GM23338 (cell line): ENCODE measurements around the gene ZGPAT. TPM values are rescaled to one million over a fixed set of nuclear protein-coding genes. Genes with fewer than 3 reads are reported as not detected.

Experiments used
- ATAC-seq: fragments of 200-7000 bp; cut with Tn5 transposase; 3 replicates; pipeline ENCODE4 v1.9.1; 2020
- DNase-seq: peaks from one replicate; pipeline ENCODE4 v3.0.0-alpha.2; 2015; ENCODE audit warnings: low spot score
- H2AFZ ChIP-seq: fragments of 200-600 bp; sonication (generic); 2 replicates; pipeline ENCODE4 v1.8.0; 2016; ENCODE audit warnings: antibody characterized with exemption, mild to moderate bottlenecking, moderate library complexity
- H3F3A ChIP-seq: fragments of 200-600 bp; sonication (generic); replicated peaks from 2 replicates; pipeline ENCODE4 v1.8.0; 2017; ENCODE audit warnings: antibody characterized with exemption, mixed run types, low read depth
- H3K27ac ChIP-seq: fragments of 200-600 bp; sonication (generic); 2 replicates; pipeline ENCODE4 v1.6.1; 2016; ENCODE audit warnings: low read depth
- H3K27me3 ChIP-seq: fragments of 200-600 bp; sonication (generic); 2 replicates; pipeline ENCODE4 v1.8.0; 2016; ENCODE audit warnings: mild to moderate bottlenecking, mixed run types, moderate library complexity; ENCODE audit not compliant: insufficient read depth
- H3K36me3 ChIP-seq: fragments of 200-600 bp; sonication (generic); 2 replicates; pipeline ENCODE4 v1.8.0; 2016; ENCODE audit warnings: mild to moderate bottlenecking; ENCODE audit not compliant: insufficient read depth
- H3K4me1 ChIP-seq: fragments of 200-600 bp; sonication (generic); 2 replicates; pipeline ENCODE4 v1.8.0; 2016; ENCODE audit warnings: mild to moderate bottlenecking, moderate library complexity; ENCODE audit not compliant: insufficient read depth
- H3K4me2 ChIP-seq: fragments of 200-600 bp; sonication (generic); 2 replicates; pipeline ENCODE4 v1.7.1; 2017; ENCODE audit warnings: mixed run types
- H3K4me3 ChIP-seq: fragments of 200-600 bp; sonication (generic); 2 replicates; pipeline ENCODE4 v1.6.1; 2016; ENCODE audit warnings: mixed run types
- H3K79me2 ChIP-seq: fragments of 200-600 bp; sonication (generic); replicated peaks from 2 replicates; pipeline ENCODE4 v1.8.0; 2017; ENCODE audit warnings: mild to moderate bottlenecking; ENCODE audit not compliant: insufficient read depth
- H3K9me2 ChIP-seq: fragments of 200-600 bp; sonication (generic); 2 replicates; pipeline ENCODE4 v1.8.0; 2017; ENCODE audit not compliant: insufficient read depth
- H4K20me1 ChIP-seq: fragments of 200-600 bp; sonication (generic); replicated peaks from 2 replicates; pipeline ENCODE4 v1.8.0; 2017; ENCODE audit warnings: mild to moderate bottlenecking; ENCODE audit not compliant: insufficient read depth
- H3K27ac Mint-ChIP-seq: 2 replicates; pipeline ENCODE4 v1.8.0; 2020; ENCODE audit warnings: inconsistent platforms, mild to moderate bottlenecking, moderate library complexity, mixed read lengths
- H3K27me3 Mint-ChIP-seq: 3 replicates; pipeline ENCODE4 v1.8.0; 2022; ENCODE audit warnings: low read depth, mild to moderate bottlenecking, moderate library complexity, mixed read lengths, inconsistent platforms; ENCODE audit not compliant: insufficient read depth, poor library complexity
- H3K36me3 Mint-ChIP-seq: 3 replicates; pipeline ENCODE4 v1.8.0; 2021; ENCODE audit warnings: low read depth, mild to moderate bottlenecking, inconsistent platforms, moderate library complexity, mixed read lengths
- H3K4me1 Mint-ChIP-seq: 3 replicates; pipeline ENCODE4 v1.8.0; 2020; ENCODE audit warnings: mild to moderate bottlenecking, inconsistent platforms, mixed read lengths
- H3K4me3 Mint-ChIP-seq: 3 replicates; pipeline ENCODE4 v1.8.0; 2021; ENCODE audit warnings: moderate library complexity, mild to moderate bottlenecking, inconsistent platforms, mixed read lengths
- H3K9me3 Mint-ChIP-seq: 3 replicates; pipeline ENCODE4 v1.8.0; 2020; ENCODE audit warnings: moderate library complexity, mild to moderate bottlenecking, inconsistent platforms, mixed read lengths
- CREB1 ChIP-seq: fragments of 250-450 bp; sonication (Bioruptor Pico); IDR thresholded peaks from 2 replicates; pipeline ENCODE4 v1.5.0; 2020; ENCODE audit warnings: low read depth, mild to moderate bottlenecking, moderate library complexity
- EZH2 ChIP-seq: fragments of 200-600 bp; sonication (generic); IDR thresholded peaks from one replicate; pipeline ENCODE4 v1.8.0; 2017; ENCODE audit warnings: antibody characterized with exemption, mild to moderate bottlenecking, low read depth; ENCODE audit not compliant: unreplicated experiment
- EZH2phosphoT487 ChIP-seq: fragments of 200-600 bp; sonication (generic); IDR thresholded peaks from one replicate; pipeline ENCODE4 v1.8.1; 2018; ENCODE audit warnings: antibody characterized with exemption; ENCODE audit not compliant: unreplicated experiment
- JUNB ChIP-seq: IDR thresholded peaks from one replicate; pipeline ENCODE4 v1.6.1; 2016; ENCODE audit warnings: antibody characterized with exemption; ENCODE audit not compliant: unreplicated experiment
- POLR2AphosphoS5 ChIP-seq: IDR thresholded peaks from 2 replicates; pipeline ENCODE4 v1.6.1; 2016; ENCODE audit warnings: antibody characterized with exemption, low read depth
- ZNF114 ChIP-seq: fragments of 250-450 bp; sonication (Bioruptor Pico); IDR thresholded peaks from 2 replicates; pipeline ENCODE4 v1.5.0; 2020; ENCODE audit warnings: mild to moderate bottlenecking, moderate library complexity
- ZNF331 ChIP-seq: fragments of 250-450 bp; sonication (Bioruptor Pico); IDR thresholded peaks from 2 replicates; pipeline ENCODE4 v1.5.0; 2020; ENCODE audit warnings: low read depth, mild to moderate bottlenecking, moderate library complexity
- polyA plus RNA-seq: library from polyadenylated mRNA; unstranded; fragments of >200 nt; fragmentation: Nextera tagmentation; extraction: Ambion mirVana; gene quantifications from 2 replicates; pipeline ENCODE4 v1.2.1, GENCODE V29; 2016
- total RNA-seq: library from RNA; depleted of rRNA; stranded (reverse); fragments of >200 nt; shearing (Covaris generic); gene quantifications from 2 replicates; pipeline ENCODE4 v1.2.3, GENCODE V29; 2014
- TF ChIP-seq, protein P1 (sequence below): IDR thresholded peaks from 2 replicates; pipeline ENCODE4 v1.6.1; 2016; ENCODE audit warnings: antibody characterized with exemption
- TF ChIP-seq, protein P2 (sequence below): IDR thresholded peaks from one replicate; pipeline ENCODE4 v1.6.1; 2018; ENCODE audit warnings: antibody characterized with exemption; ENCODE audit not compliant: unreplicated experiment
- TF ChIP-seq, protein P3 (sequence below): fragments of 250-450 bp; sonication (Bioruptor Pico); IDR thresholded peaks from 2 replicates; pipeline ENCODE4 v1.5.0; 2020; ENCODE audit warnings: mild to moderate bottlenecking, moderate library complexity

Gene ZGPAT
- total and polyA plus RNA-seq, 2 experiments from 2014 or later: 25.0 to 39.2 TPM

DNA sequence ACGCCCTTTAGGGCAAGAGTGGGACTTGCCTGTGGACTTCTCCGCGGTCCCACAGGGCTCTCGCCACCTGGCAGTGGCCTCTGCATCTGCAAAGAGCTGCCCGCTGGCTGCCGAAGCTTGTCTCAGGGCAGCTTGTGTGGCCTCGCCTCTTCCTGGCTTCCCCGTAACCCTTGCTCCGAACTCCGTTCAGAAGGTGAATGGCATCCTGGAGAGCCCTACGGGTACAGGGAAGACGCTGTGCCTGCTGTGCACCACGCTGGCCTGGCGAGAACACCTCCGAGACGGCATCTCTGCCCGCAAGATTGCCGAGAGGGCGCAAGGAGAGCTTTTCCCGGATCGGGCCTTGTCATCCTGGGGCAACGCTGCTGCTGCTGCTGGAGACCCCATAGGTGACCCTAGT, 46.7 kb upstream of the ZGPAT start:
- H3K4me1 ChIP-seq: peaks cover 7% of the 10 kb centered on the region; the same call in 1 of the 2 replicates
- H3K36me3 Mint-ChIP-seq: peaks cover 34% of the 10 kb centered on the region

More for the DNA sequence above, 46.7 kb upstream of the ZGPAT start:
- H3K9me2 ChIP-seq: no peaks in the 10 kb centered on the region
- no peak for DNase-seq
- Mint-ChIP-seq H3K4me3 (no peak overlapping the region), H3K27ac (no peak overlapping the region), H3K27me3 (peaks cover 13% of the 10 kb centered on the region), H3K9me3 (no peaks in the 10 kb centered on the region), H3K4me1 (peaks cover 24% of the 10 kb centered on the region)
- H4K20me1 ChIP-seq: no peaks in the 10 kb centered on the region; the same call in 1 of the 2 replicates
- H3K27me3 ChIP-seq: no peaks in the 10 kb centered on the region
- H3K4me2 ChIP-seq: no peak overlapping the region
- peaks cover 8% of the 10 kb centered on the region for H3K79me2 ChIP-seq
- H3K36me3 ChIP-seq: no peaks in the 10 kb centered on the region
- H3K4me3 ChIP-seq: no peak overlapping the region
- H3F3A ChIP-seq: peaks cover 4% of the 10 kb centered on the region; the same call in 1 of the 2 replicates
- TF ChIP-seq JUNB (no peak), EZH2 (no peak), ZNF114 (CRISPR knock-in tag) (no peak), POLR2AphosphoS5 (no peak), EZH2phosphoT487 (no peak), ZNF331 (CRISPR knock-in tag) (no peak), CREB1 (CRISPR knock-in tag) (no peak)
- TF ChIP-seq, protein P1, sequence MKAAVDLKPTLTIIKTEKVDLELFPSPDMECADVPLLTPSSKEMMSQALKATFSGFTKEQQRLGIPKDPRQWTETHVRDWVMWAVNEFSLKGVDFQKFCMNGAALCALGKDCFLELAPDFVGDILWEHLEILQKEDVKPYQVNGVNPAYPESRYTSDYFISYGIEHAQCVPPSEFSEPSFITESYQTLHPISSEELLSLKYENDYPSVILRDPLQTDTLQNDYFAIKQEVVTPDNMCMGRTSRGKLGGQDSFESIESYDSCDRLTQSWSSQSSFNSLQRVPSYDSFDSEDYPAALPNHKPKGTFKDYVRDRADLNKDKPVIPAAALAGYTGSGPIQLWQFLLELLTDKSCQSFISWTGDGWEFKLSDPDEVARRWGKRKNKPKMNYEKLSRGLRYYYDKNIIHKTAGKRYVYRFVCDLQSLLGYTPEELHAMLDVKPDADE: no peak
- TF ChIP-seq, protein P2, sequence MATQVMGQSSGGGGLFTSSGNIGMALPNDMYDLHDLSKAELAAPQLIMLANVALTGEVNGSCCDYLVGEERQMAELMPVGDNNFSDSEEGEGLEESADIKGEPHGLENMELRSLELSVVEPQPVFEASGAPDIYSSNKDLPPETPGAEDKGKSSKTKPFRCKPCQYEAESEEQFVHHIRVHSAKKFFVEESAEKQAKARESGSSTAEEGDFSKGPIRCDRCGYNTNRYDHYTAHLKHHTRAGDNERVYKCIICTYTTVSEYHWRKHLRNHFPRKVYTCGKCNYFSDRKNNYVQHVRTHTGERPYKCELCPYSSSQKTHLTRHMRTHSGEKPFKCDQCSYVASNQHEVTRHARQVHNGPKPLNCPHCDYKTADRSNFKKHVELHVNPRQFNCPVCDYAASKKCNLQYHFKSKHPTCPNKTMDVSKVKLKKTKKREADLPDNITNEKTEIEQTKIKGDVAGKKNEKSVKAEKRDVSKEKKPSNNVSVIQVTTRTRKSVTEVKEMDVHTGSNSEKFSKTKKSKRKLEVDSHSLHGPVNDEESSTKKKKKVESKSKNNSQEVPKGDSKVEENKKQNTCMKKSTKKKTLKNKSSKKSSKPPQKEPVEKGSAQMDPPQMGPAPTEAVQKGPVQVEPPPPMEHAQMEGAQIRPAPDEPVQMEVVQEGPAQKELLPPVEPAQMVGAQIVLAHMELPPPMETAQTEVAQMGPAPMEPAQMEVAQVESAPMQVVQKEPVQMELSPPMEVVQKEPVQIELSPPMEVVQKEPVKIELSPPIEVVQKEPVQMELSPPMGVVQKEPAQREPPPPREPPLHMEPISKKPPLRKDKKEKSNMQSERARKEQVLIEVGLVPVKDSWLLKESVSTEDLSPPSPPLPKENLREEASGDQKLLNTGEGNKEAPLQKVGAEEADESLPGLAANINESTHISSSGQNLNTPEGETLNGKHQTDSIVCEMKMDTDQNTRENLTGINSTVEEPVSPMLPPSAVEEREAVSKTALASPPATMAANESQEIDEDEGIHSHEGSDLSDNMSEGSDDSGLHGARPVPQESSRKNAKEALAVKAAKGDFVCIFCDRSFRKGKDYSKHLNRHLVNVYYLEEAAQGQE: no peak
- TF ChIP-seq, protein P3, sequence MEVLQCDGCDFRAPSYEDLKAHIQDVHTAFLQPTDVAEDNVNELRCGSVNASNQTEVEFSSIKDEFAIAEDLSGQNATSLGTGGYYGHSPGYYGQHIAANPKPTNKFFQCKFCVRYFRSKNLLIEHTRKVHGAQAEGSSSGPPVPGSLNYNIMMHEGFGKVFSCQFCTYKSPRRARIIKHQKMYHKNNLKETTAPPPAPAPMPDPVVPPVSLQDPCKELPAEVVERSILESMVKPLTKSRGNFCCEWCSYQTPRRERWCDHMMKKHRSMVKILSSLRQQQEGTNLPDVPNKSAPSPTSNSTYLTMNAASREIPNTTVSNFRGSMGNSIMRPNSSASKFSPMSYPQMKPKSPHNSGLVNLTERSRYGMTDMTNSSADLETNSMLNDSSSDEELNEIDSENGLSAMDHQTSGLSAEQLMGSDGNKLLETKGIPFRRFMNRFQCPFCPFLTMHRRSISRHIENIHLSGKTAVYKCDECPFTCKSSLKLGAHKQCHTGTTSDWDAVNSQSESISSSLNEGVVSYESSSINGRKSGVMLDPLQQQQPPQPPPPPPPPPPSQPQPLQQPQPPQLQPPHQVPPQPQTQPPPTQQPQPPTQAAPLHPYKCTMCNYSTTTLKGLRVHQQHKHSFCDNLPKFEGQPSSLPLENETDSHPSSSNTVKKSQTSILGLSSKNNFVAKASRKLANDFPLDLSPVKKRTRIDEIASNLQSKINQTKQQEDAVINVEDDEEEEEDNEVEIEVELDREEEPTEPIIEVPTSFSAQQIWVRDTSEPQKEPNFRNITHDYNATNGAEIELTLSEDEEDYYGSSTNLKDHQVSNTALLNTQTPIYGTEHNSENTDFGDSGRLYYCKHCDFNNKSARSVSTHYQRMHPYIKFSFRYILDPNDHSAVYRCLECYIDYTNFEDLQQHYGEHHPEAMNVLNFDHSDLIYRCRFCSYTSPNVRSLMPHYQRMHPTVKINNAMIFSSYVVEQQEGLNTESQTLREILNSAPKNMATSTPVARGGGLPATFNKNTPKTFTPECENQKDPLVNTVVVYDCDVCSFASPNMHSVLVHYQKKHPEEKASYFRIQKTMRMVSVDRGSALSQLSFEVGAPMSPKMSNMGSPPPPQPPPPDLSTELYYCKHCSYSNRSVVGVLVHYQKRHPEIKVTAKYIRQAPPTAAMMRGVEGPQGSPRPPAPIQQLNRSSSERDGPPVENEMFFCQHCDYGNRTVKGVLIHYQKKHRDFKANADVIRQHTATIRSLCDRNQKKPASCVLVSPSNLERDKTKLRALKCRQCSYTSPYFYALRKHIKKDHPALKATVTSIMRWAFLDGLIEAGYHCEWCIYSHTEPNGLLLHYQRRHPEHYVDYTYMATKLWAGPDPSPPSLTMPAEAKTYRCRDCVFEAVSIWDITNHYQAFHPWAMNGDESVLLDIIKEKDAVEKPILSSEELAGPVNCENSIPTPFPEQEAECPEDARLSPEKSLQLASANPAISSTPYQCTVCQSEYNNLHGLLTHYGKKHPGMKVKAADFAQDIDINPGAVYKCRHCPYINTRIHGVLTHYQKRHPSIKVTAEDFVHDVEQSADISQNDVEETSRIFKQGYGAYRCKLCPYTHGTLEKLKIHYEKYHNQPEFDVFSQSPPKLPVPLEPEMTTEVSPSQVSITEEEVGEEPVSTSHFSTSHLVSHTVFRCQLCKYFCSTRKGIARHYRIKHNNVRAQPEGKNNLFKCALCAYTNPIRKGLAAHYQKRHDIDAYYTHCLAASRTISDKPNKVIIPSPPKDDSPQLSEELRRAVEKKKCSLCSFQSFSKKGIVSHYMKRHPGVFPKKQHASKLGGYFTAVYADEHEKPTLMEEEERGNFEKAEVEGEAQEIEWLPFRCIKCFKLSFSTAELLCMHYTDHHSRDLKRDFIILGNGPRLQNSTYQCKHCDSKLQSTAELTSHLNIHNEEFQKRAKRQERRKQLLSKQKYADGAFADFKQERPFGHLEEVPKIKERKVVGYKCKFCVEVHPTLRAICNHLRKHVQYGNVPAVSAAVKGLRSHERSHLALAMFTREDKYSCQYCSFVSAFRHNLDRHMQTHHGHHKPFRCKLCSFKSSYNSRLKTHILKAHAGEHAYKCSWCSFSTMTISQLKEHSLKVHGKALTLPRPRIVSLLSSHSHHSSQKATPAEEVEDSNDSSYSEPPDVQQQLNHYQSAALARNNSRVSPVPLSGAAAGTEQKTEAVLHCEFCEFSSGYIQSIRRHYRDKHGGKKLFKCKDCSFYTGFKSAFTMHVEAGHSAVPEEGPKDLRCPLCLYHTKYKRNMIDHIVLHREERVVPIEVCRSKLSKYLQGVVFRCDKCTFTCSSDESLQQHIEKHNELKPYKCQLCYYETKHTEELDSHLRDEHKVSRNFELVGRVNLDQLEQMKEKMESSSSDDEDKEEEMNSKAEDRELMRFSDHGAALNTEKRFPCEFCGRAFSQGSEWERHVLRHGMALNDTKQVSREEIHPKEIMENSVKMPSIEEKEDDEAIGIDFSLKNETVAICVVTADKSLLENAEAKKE (CRISPR knock-in tag): no peak
- no peak overlapping the region for H3K27ac ChIP-seq
- no peak for ATAC-seq
- no peak overlapping the region for H2AFZ ChIP-seq
